Caco-2 (cell line): ENCODE measurements around the gene DRGX. TPM values are rescaled to one million over a fixed set of nuclear protein-coding genes. Genes with fewer than 3 reads are reported as not detected.

Source experiments
- BruUV-seq: library from RNA; stranded (reverse); fragments of 400-500 nt; replicated peaks from 2 replicates; lab custom pipeline; 2021; lab: Mats Ljungman, UMichigan
- CTCF ChIA-PET: fragments of 300-600 bp; sonication (Branson Sonifier 250); formaldehyde crosslinking; loops from one replicate; lab custom pipeline; 2022; ENCODE audit warnings: antibody characterized with exemption; lab: Charles Lee
- POLR2A ChIA-PET: fragments of 300-600 bp; sonication (Branson Sonifier 250); formaldehyde crosslinking; loops from one replicate; lab custom pipeline; 2022; ENCODE audit warnings: antibody characterized with exemption; lab: Charles Lee
- DNase-seq, 2 experiments: peaks; one replicate each; pipeline versions ENCODE4 v3.0.0 to v3.0.0-alpha.2; 2020 to 2022
- H3K27me3 ChIP-seq: replicated peaks from 2 replicates; pipeline ENCODE4 v1.6.0; 2011; ENCODE audit warnings: low read length; ENCODE audit not compliant: control insufficient read depth, insufficient read depth
- H3K36me3 ChIP-seq: 2 replicates; pipeline ENCODE4 v1.5.1; 2011; ENCODE audit warnings: low read length; ENCODE audit not compliant: control insufficient read depth, insufficient read depth
- H3K4me1 ChIP-seq: fragments of 250-450 bp; sonication (Bioruptor Pico); 2 replicates; pipeline ENCODE4 v1.5.1; 2020; ENCODE audit warnings: mild to moderate bottlenecking
- H3K4me3 ChIP-seq: 2 replicates; pipeline ENCODE4 v1.5.1; 2011; ENCODE audit warnings: low read depth, mild to moderate bottlenecking, control low read depth, low read length
- H3K9me3 ChIP-seq: fragments of 250-450 bp; sonication (Bioruptor Pico); 2 replicates; pipeline ENCODE4 v1.5.1; 2020; ENCODE audit warnings: mild to moderate bottlenecking, moderate library complexity
- H3K27ac Mint-ChIP-seq: one replicate; pipeline ENCODE4 v1.8.0; 2022; ENCODE audit warnings: mixed read lengths; ENCODE audit not compliant: unreplicated experiment
- H3K27me3 Mint-ChIP-seq: one replicate; pipeline ENCODE4 v1.8.0; 2022; ENCODE audit warnings: mixed read lengths; ENCODE audit not compliant: insufficient read depth, unreplicated experiment
- H3K36me3 Mint-ChIP-seq: one replicate; pipeline ENCODE4 v1.8.0; 2022; ENCODE audit warnings: mild to moderate bottlenecking, mixed read lengths; ENCODE audit not compliant: insufficient read depth, unreplicated experiment
- H3K4me1 Mint-ChIP-seq: one replicate; pipeline ENCODE4 v1.8.0; 2022; ENCODE audit warnings: low read depth, mixed read lengths; ENCODE audit not compliant: unreplicated experiment
- H3K4me3 Mint-ChIP-seq: one replicate; pipeline ENCODE4 v1.8.0; 2022; ENCODE audit warnings: mild to moderate bottlenecking, moderate library complexity, mixed read lengths; ENCODE audit not compliant: unreplicated experiment
- H3K9me3 Mint-ChIP-seq: one replicate; pipeline ENCODE4 v1.8.0; 2022; ENCODE audit warnings: mixed read lengths; ENCODE audit not compliant: unreplicated experiment
- intact Hi-C: fragments of 100-400 bp; cut with micrococcal nuclease; formaldehyde crosslinking; loops from one replicate; pipeline ENCODE4 v1.10.0; 2022; ENCODE audit not compliant: unreplicated experiment
- total RNA-seq: library from RNA; stranded (reverse); gene quantifications from 2 replicates; pipeline ENCODE4 v1.2.3, GENCODE V29; 2022
- TF ChIP-seq, protein P1 (sequence below), 2 experiments: fragments of 200-600 bp in 1 of 2; IDR thresholded peaks; 1 replicate in 1 of 2; 2 replicates in 1 of 2; pipeline versions ENCODE4 v1.5.1 to v1.8.0; 2011 to 2022; ENCODE audit warnings: antibody characterized with exemption in 1 of 2, control low read depth in 1 of 2, inconsistent platforms in 1 of 2, low read depth in 1 of 2, low read length in 1 of 2, mild to moderate bottlenecking in 1 of 2, moderate library complexity in 1 of 2; ENCODE audit not compliant: insufficient read depth in 1 of 2, severe bottlenecking in 1 of 2, unreplicated experiment in 1 of 2

Gene DRGX
- total RNA-seq, 1 experiment from 2014 or later: not detected

DNA sequence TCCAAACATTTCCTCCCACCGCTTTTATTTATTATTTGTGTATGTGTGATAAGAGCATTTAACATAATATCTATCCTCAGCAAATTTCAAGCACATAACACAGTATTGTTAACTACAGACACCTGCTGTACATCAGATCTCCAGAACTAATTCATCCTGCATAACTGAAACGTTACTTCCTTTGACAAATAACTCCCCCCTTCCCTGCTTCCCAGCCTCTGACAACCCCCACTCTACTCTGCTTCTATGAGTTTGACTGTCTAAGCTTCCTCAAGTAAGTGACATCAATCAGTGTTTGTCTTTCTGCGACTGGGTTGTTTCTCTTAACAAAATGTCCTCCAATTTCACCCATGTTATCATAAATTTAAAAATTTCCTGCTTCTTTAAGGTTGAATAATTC is 74.9 kb downstream of the DRGX start:
- no peaks in the 10 kb centered on the region for H3K36me3 Mint-ChIP-seq
- no peak overlapping the region for H3K27ac Mint-ChIP-seq
- peaks cover 1% of the 10 kb centered on the region for H3K27me3 ChIP-seq
- H3K4me1 ChIP-seq: no peaks in the 10 kb centered on the region
- peaks cover 32% of the 10 kb centered on the region for H3K27me3 Mint-ChIP-seq
- intact Hi-C loops: no loop called here
- POLR2A ChIA-PET: no interaction called here
- CTCF ChIA-PET: interaction anchor here (0.7 kb wide), 1 partner anchor 195 kb away, joined by 3 read pairs; no protein-coding TSS in a partner anchor
- H3K4me1 Mint-ChIP-seq: no peaks in the 10 kb centered on the region
- no peak for DNase-seq
- TF ChIP-seq, protein P1, sequence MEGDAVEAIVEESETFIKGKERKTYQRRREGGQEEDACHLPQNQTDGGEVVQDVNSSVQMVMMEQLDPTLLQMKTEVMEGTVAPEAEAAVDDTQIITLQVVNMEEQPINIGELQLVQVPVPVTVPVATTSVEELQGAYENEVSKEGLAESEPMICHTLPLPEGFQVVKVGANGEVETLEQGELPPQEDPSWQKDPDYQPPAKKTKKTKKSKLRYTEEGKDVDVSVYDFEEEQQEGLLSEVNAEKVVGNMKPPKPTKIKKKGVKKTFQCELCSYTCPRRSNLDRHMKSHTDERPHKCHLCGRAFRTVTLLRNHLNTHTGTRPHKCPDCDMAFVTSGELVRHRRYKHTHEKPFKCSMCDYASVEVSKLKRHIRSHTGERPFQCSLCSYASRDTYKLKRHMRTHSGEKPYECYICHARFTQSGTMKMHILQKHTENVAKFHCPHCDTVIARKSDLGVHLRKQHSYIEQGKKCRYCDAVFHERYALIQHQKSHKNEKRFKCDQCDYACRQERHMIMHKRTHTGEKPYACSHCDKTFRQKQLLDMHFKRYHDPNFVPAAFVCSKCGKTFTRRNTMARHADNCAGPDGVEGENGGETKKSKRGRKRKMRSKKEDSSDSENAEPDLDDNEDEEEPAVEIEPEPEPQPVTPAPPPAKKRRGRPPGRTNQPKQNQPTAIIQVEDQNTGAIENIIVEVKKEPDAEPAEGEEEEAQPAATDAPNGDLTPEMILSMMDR (IDR thresholded peaks at IDR 0.05; ENCODE audit: insufficient read depth in 1 of 2, low read depth in 1 of 2, low read length in 1 of 2, severe bottlenecking in 1 of 2, unreplicated experiment in 1 of 2): no peak
- H3K4me3 ChIP-seq: no peak overlapping the region
- no peaks in the 10 kb centered on the region for H3K9me3 Mint-ChIP-seq
- H3K36me3 ChIP-seq: no peaks in the 10 kb centered on the region
- no peak overlapping the region for H3K4me3 Mint-ChIP-seq
- BruUV-seq: no TSS peak
- H3K9me3 ChIP-seq: no peaks in the 10 kb centered on the region

GRCh38 chr10:49320191-49320590 is 75.7 kb downstream of the DRGX start:
- no peaks in the 10 kb centered on the region for H3K36me3 ChIP-seq
- ChIA-PET POLR2A (no interaction called here), CTCF (no interaction called here)
- H3K4me1 ChIP-seq: no peaks in the 10 kb centered on the region
- DNase-seq: no peak
- Mint-ChIP-seq H3K27me3 (peaks cover 32% of the 10 kb centered on the region), H3K27ac (no peak overlapping the region), H3K9me3 (no peaks in the 10 kb centered on the region), H3K4me3 (no peak overlapping the region), H3K4me1 (no peaks in the 10 kb centered on the region), H3K36me3 (no peaks in the 10 kb centered on the region)
- BruUV-seq: no TSS peak
- intact Hi-C loops: no loop called here
- peaks cover 1% of the 10 kb centered on the region for H3K27me3 ChIP-seq
- no peaks in the 10 kb centered on the region for H3K9me3 ChIP-seq
- no peak overlapping the region for H3K4me3 ChIP-seq
- TF ChIP-seq, protein P1 (IDR thresholded peaks at IDR 0.05; ENCODE audit: insufficient read depth in 1 of 2, low read depth in 1 of 2, low read length in 1 of 2, severe bottlenecking in 1 of 2, unreplicated experiment in 1 of 2): no peak

DNA sequence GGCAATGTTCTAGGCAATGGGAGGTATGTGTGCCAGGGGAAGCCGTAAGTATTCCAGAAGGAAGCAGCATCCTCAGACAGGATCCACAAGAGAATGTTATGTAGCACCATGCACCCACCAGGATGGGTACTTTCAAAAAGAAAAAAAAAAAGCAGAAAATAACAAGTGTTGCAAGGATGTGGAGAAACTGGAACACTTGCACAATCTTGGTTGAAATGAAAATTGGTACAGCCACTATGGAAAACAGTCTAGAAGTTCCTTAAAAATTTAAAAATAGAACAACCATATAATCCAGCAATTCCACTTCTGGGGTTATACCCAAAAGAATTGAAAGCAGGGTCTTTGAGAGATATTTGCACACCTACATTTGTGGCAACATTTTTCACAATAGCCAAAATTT is 76.7 kb downstream of the DRGX start:
- H3K27me3 ChIP-seq: peaks cover 1% of the 10 kb centered on the region; the same call in 1 of the 2 replicates
- H3K36me3 Mint-ChIP-seq: no peaks in the 10 kb centered on the region
- TF ChIP-seq, protein P1 (IDR thresholded peaks at IDR 0.05; ENCODE audit: insufficient read depth in 1 of 2, low read depth in 1 of 2, low read length in 1 of 2, severe bottlenecking in 1 of 2, unreplicated experiment in 1 of 2): no peak

More for the DNA sequence above, 76.7 kb downstream of the DRGX start:
- no peaks in the 10 kb centered on the region for H3K36me3 ChIP-seq
- intact Hi-C loops: no loop called here
- Mint-ChIP-seq H3K27ac (no peak overlapping the region), H3K4me1 (no peaks in the 10 kb centered on the region), H3K4me3 (no peak overlapping the region), H3K9me3 (no peaks in the 10 kb centered on the region), H3K27me3 (peaks cover 27% of the 10 kb centered on the region)
- ChIA-PET POLR2A (no interaction called here), CTCF (no interaction called here)
- H3K4me1 ChIP-seq: no peaks in the 10 kb centered on the region
- BruUV-seq: no TSS peak
- no peak overlapping the region for H3K4me3 ChIP-seq
- no peak for DNase-seq
- no peaks in the 10 kb centered on the region for H3K9me3 ChIP-seq
